Retinal pigment epithelial cell (primary cell): ENCODE measurements around the gene LCNL1.
A peak's percentile ranks its signal among the peaks of the same experiment; 100 is the strongest.

Experiments
- DNase-seq: peaks from one replicate; pipeline ENCODE4 v3.0.0-alpha.2; 2010; ENCODE audit warnings: low read depth
- H3K4me3 ChIP-seq: 2 replicates; pipeline ENCODE4 v1.5.1; 2011; ENCODE audit warnings: mild to moderate bottlenecking, low read length, control low read depth, moderate library complexity
- CTCF ChIP-seq: conservative IDR thresholded peaks from 2 replicates; pipeline ENCODE4 v1.5.1; 2011; ENCODE audit warnings: low read depth, low read length, control low read depth, inconsistent platforms

LCNL1 gene

GRCh38 chr9:136995362-136995761 lies 12.6 kb downstream of the LCNL1 start:
- no peak for TF ChIP-seq CTCF
- DNase-seq = no peak
- no peak overlapping the region for H3K4me3 ChIP-seq

GRCh38 chr9:136995772-136996311 lies 13.0 kb downstream of the LCNL1 start:
- no peak for DNase-seq
- no peak for TF ChIP-seq CTCF
- H3K4me3 ChIP-seq = peak overlapping the region; percentile 26

DNA sequence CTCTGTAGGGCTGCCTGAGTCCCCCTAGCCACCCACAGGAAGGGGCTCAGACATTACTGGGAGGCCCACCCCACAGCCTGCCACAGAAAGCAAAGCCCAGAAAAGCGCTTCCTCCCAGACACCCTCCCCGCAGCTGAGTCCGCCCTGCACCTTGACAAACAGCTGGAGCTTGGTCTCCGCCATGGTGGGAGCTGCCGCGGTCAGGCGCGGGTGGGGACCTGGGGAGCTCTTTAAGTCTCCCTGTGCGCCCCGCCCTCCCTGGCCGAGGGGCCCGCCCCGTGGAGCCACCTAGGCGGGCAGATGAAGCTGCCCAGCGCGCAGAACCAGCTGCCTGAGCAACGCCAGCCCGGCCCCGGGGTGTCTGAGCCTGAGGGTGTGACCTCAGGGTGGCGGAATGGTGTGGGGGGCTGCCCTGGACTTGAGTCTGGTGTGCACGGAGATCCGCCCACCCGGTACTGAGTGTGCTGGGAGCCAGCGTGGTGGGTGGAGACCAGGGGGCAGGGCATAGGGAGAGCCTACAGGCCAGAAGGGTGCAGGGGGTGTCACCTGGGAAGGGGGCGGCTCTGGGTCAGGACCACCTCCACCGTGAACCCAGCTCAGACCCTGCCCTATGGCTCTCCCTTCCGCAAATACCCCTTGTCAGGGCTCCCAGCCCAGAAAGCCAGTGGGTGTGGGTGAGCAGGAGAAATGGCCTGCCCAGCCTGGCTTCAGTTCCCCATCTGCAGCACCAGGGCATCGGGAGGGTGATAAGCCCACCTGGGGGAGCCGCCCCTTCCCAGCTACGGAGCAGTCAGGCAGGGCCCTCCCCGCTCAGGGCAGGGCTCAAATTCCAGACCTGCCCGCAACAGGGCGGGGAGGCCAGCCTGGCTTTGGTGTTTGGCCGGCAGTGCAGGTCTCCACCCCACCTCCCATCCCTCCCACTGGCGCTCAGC lies 13.8 kb downstream of the LCNL1 start, which contains the start of gene CLIC3:
CLIC3 (minus strand) TSS at position 208 of the 932 bp plus-strand sequence; CDS start at position 183, 25 bp downstream.
- no peak for DNase-seq
- TF ChIP-seq CTCF = no peak
- peak within 1 kb of the TSS; percentile 26 for H3K4me3 ChIP-seq

- no peak for TF ChIP-seq CTCF
- no peak for DNase-seq
- H3K4me3 ChIP-seq = no peak overlapping the region
Measured at GRCh38 chr9:136997371-136997770, 14.6 kb downstream of the LCNL1 start.

GRCh38 chr9:136997830-136998234 lies 15.0 kb downstream of the LCNL1 start:
- DNase-seq = no peak
- no peak overlapping the region for H3K4me3 ChIP-seq
- TF ChIP-seq CTCF = no peak

DNA sequence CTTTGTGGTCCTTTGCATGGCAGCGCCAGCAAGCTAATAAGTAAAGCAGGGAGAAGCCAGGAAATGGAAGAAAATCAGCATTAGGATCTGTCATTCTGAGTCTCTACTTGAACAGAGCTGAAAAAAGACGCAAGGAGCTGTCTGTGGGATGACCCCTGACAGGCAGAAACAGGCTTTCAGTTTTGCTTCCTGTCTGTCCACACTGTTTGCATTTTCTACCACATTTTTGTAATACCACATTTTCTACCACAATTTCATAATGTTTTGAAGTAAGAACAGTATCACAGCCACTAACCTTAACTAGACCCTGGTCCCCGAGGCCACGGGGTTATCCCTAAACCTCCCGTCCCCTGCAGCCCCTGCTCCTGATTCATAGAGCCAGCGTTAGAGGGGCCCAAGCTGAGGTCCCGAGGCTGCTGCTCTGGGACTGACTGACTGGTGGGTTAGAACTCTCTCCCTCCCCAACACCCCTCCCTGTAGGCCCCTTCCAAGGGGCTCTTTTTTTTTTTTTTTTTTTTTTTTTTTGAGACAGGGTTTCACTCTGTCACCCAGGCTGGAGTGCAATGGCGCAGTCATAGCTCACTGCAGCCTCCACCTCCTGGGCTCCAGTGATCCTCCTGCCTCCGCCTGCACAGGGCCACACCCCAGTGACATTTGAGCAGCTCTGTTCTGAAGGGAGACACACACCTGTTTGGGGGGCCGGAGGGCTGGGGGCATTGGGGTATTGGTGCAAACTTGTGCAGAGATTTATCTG lies 17.6 kb downstream of the LCNL1 start:
- no peak overlapping the region for H3K4me3 ChIP-seq
- no peak for TF ChIP-seq CTCF
- DNase-seq = no peak
